HCT116 (cell line): Measurements from ENCODE around the gene CRTC1. TPM values are rescaled to one million over a fixed set of nuclear protein-coding genes. Genes with fewer than 3 reads are reported as not detected.

Experiments
- ATAC-seq: fragments of 200-7000 bp; cut with Tn5 transposase; 2 replicates; pipeline ENCODE4 v1.9.1; 2020; ENCODE audit warnings: mild to moderate bottlenecking, moderate library complexity
- BruUV-seq: library from RNA; stranded (reverse); fragments of 400-500 nt; replicated peaks from 2 replicates; lab custom pipeline; 2021; lab: Mats Ljungman, UMichigan
- CTCF ChIA-PET: fragments of 300-600 bp; sonication (Branson Sonifier 250); formaldehyde crosslinking; loops from one replicate; lab custom pipeline; 2021; ENCODE audit warnings: antibody characterized with exemption; lab: Charles Lee
- POLR2A ChIA-PET: fragments of 300-600, 350-600 bp; sonication (Branson Sonifier 250); formaldehyde crosslinking; loops from one replicate; lab custom pipeline; 2021; ENCODE audit warnings: antibody characterized with exemption; lab: Charles Lee
- RAD21 ChIA-PET, 2 experiments: fragments of 300-600 bp; sonication (Branson Sonifier 250); formaldehyde crosslinking; loops; one replicate each; lab custom pipeline; 2023; ENCODE audit warnings: low total read pairs in 2 of 2; ENCODE audit not compliant: uncharacterized antibody in 2 of 2, unreplicated experiment in 2 of 2, low non-redundant PET in 1 of 2; lab: Charles Lee
- DNase-seq: peaks from one replicate; pipeline ENCODE4 v3.0.0-alpha.2; 2010; ENCODE audit warnings: low read depth, low spot score
- H2AFZ ChIP-seq: fragments of 200-600 bp; shearing (Covaris generic), sonication (generic); 2 replicates; pipeline ENCODE4 v1.6.1; 2017; ENCODE audit warnings: low read depth, mixed run types, mixed read lengths, antibody characterized with exemption, low read length; ENCODE audit not compliant: poor library complexity, severe bottlenecking
- H3K27ac ChIP-seq: 2 replicates; pipeline ENCODE4 v1.5.1; 2012; ENCODE audit warnings: low read depth, low read length
- H3K27me3 ChIP-seq: fragments of 200-600 bp; sonication (generic); 2 replicates; pipeline ENCODE4 v1.6.1; 2016; ENCODE audit warnings: mixed run types, low read length, mixed read lengths; ENCODE audit not compliant: insufficient read depth
- H3K36me3 ChIP-seq, 2 experiments: fragments of 200-500 bp in 1 of 2; fragments of 200-600 bp in 1 of 2; sonication (Bioruptor generic) in 1 of 2; sonication (generic) in 1 of 2; 2 replicates each; pipeline versions ENCODE4 v1.5.1 to v1.6.1; 2014 to 2016; ENCODE audit warnings: low read length in 2 of 2, inconsistent platforms in 1 of 2, mixed read lengths in 1 of 2, mixed run types in 1 of 2; ENCODE audit not compliant: insufficient read depth in 2 of 2, control insufficient read depth in 1 of 2
- H3K4me1 ChIP-seq, 2 experiments: fragments of 200-600 bp in 1 of 2; sonication (generic) in 1 of 2; 2 replicates each; pipeline versions ENCODE4 v1.5.1 to v1.6.1; 2012 to 2017; ENCODE audit warnings: low read length in 2 of 2, inconsistent platforms in 1 of 2, mild to moderate bottlenecking in 1 of 2, mixed read lengths in 1 of 2, mixed run types in 1 of 2, moderate library complexity in 1 of 2; ENCODE audit not compliant: insufficient read depth in 2 of 2, control insufficient read depth in 1 of 2
- H3K4me2 ChIP-seq: fragments of 200-600 bp; sonication (generic); 2 replicates; pipeline ENCODE4 v1.6.1; 2017; ENCODE audit warnings: mixed run types, low read length, mixed read lengths
- H3K4me3 ChIP-seq, 2 experiments: fragments of 200-600 bp in 1 of 2; sonication (generic) in 1 of 2; replicated peaks in 1 of 2; 2 replicates each; pipeline ENCODE4 v1.5.1; 2011 to 2016; ENCODE audit warnings: low read length in 2 of 2, control low read depth in 1 of 2, low read depth in 1 of 2, mild to moderate bottlenecking in 1 of 2, mixed read lengths in 1 of 2, mixed run types in 1 of 2
- H3K79me2 ChIP-seq: fragments of 200-600 bp; sonication (generic); 2 replicates; pipeline ENCODE4 v1.6.1; 2017; ENCODE audit warnings: mild to moderate bottlenecking, mixed run types, low read length, moderate library complexity, mixed read lengths; ENCODE audit not compliant: insufficient read depth
- H3K9ac ChIP-seq: fragments of 200-600 bp; sonication (generic); 2 replicates; pipeline ENCODE4 v1.6.1; 2016; ENCODE audit warnings: low read length, mixed read lengths
- H3K9me2 ChIP-seq: fragments of 200-600 bp; sonication (generic), shearing (Covaris generic); 2 replicates; pipeline ENCODE4 v1.6.1; 2017; ENCODE audit warnings: mixed run types, mild to moderate bottlenecking, moderate library complexity; ENCODE audit not compliant: insufficient read depth
- H3K9me3 ChIP-seq, 2 experiments: fragments of 200-500 bp in 1 of 2; fragments of 200-600 bp in 1 of 2; sonication (Bioruptor generic) in 1 of 2; sonication (generic) in 1 of 2; 2 replicates each; pipeline ENCODE4 v1.6.1; 2014 to 2017; ENCODE audit warnings: low read length in 2 of 2, mixed read lengths in 2 of 2, inconsistent platforms in 1 of 2, low read depth in 1 of 2, mild to moderate bottlenecking in 1 of 2, mixed run types in 1 of 2, moderate library complexity in 1 of 2; ENCODE audit not compliant: control insufficient read depth in 1 of 2, insufficient read depth in 1 of 2
- H4K20me1 ChIP-seq: fragments of 200-600 bp; sonication (generic), shearing (Covaris generic); 2 replicates; pipeline ENCODE4 v1.6.1; 2017; ENCODE audit warnings: mixed run types, mild to moderate bottlenecking, moderate library complexity; ENCODE audit not compliant: insufficient read depth
- FOSL1 ChIP-seq: IDR thresholded peaks from 2 replicates; pipeline ENCODE4 v1.6.1; 2012; ENCODE audit warnings: low read depth
- JUND ChIP-seq: IDR thresholded peaks from 2 replicates; pipeline ENCODE4 v1.6.1; 2012
- YY1 ChIP-seq: IDR thresholded peaks from 2 replicates; pipeline ENCODE4 v1.6.1; 2011; ENCODE audit warnings: low read length, low read depth, moderate library complexity, mild to moderate bottlenecking; ENCODE audit not compliant: insufficient replicate concordance; ENCODE audit errors: extremely low read depth
- ZFX ChIP-seq: fragments of 450-650 bp; IDR thresholded peaks from 2 replicates; pipeline ENCODE4 v1.6.1; 2017
- intact Hi-C: fragments of 100-400 bp; cut with micrococcal nuclease; formaldehyde crosslinking; loops from 2 replicates; pipeline ENCODE4 v1.10.0; 2022
- total RNA-seq: library from RNA; stranded (reverse); gene quantifications from one replicate; pipeline ENCODE4 v1.2.1, GENCODE V29; 2021; ENCODE audit not compliant: unreplicated experiment
- TF ChIP-seq, protein P1 (sequence below), 3 experiments: fragments of 200-600 bp in 1 of 3; sonication (generic) in 1 of 3; IDR thresholded peaks in 2 of 3; conservative IDR thresholded peaks in 1 of 3; 2 replicates each; pipeline ENCODE4 v1.5.1; 2012 to 2017; ENCODE audit warnings: low read depth in 2 of 3, low read length in 2 of 3, antibody characterized with exemption in 1 of 3, borderline replicate concordance in 1 of 3, control low read depth in 1 of 3, mild to moderate bottlenecking in 1 of 3, mixed read lengths in 1 of 3, mixed run types in 1 of 3, moderate library complexity in 1 of 3; ENCODE audit not compliant: insufficient read depth in 1 of 3

Gene CRTC1
- total RNA-seq, 1 experiment from 2014 or later = 14.9 TPM

DNA sequence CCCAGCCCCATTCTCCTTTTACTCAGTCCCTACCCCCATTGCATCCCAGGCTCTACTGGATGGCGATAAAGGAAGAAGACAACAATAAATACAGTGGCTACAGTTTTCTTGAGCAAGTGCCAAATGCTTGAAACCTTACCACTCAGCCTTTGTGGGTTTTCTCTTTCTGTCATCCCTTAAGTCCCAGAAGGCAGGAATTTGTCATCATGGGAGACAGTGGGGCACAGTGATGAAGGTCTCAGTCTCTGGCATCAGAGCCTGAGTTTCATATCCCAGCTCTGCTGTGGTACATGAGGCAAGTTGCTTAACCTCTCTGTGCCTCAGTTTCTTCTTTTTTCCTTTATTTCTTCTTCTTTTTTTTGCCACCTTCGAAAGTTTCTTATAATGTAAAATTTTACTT, 112.8 kb downstream of the CRTC1 start:
- intact Hi-C loops = no loop called here
- Histone ChIP-seq H3K4me3 (no peak overlapping the region), H3K79me2 (no peaks in the 10 kb centered on the region), H4K20me1 (no peaks in the 10 kb centered on the region), H3K36me3 (no peaks in the 10 kb centered on the region), H3K9me3 (no peaks in the 10 kb centered on the region), H3K27ac (no peak overlapping the region), H3K9me2 (no peaks in the 10 kb centered on the region), H3K4me1 (peaks cover 5 to 10% of the 10 kb centered on the region in 2 experiments; a peak in 1 of 4 replicates), H3K4me2 (no peak overlapping the region), H3K27me3 (0 out of 2 replicates have a peak, but pooled peaks cover 3% of the 10 kb centered on the region), H2AFZ (no peak overlapping the region), H3K9ac (no peak overlapping the region)
- no peak for ATAC-seq
- ChIA-PET POLR2A (no interaction called here), CTCF (no interaction called here), RAD21 (interaction anchor here in 1 of 2 experiments (0.7 kb wide), 1 partner anchor 34 kb away, joined by 3 read pairs; no protein-coding TSS in a partner anchor)
- no peak for DNase-seq
- no TSS peak for BruUV-seq
- TF ChIP-seq YY1 (no peak), ZFX (no peak), JUND (no peak)
- TF ChIP-seq, all 23 proteins: peak for 0

DNA sequence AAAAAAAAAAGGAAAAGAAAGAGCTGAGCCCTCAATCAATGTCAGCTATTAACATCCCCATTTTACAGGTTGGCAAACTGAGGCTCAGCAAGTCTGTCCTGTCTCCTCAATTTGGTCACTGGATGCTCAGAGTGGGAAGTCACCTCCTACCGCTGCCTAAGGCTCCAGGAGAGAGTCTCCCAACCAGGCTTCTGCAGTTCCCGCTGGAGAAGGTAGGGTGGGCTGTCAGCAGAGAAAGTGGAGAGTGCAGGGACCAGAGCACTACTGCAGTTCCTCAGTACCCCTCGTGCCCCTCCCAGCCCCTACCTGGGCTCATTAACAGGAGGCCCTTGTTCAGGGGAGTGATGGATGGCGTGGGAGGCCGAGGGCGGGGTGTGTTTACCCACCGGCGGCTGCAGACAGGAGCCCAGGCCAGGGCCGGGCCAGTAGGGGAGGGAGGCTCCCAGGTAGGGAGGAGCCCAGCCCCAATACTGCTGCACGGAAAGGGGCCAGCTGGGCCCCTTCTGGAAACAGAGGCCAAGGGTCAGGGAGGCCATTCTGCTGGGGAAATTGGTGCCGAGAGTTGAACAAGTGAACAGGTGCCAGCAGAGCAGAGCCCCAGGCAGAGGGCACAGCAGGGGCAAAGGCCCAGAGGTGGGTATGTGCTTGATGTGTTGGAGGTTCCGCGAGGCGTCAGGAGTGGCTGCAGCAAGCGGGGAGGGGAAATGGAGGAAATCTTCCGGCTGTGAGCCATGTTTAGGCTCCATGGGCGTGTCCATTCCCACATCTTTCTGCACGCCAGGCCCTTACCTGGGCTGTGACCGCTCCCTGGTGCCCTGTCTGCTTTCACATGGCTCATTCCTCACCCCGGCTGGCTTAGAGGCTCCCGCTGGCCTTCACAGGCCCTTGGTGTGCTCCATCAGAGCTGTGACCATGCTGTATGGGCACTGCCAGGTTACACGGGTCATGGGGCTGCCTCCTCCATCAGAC, 115.2 kb downstream of the CRTC1 start:
- Histone ChIP-seq H3K4me2 (no peak overlapping the region), H3K27me3 (0 out of 2 replicates have a peak, but pooled peaks cover 3% of the 10 kb centered on the region), H3K27ac (no peak overlapping the region), H3K79me2 (no peaks in the 10 kb centered on the region), H3K9me3 (no peaks in the 10 kb centered on the region), H3K9me2 (no peaks in the 10 kb centered on the region), H3K36me3 (no peaks in the 10 kb centered on the region), H2AFZ (no peak overlapping the region), H4K20me1 (no peaks in the 10 kb centered on the region), H3K9ac (no peak overlapping the region), H3K4me1 (peaks cover 5 to 10% of the 10 kb centered on the region in 2 experiments; a peak in 1 of 4 replicates), H3K4me3 (no peak overlapping the region)
- TF ChIP-seq FOSL1 = no peak
- TF ChIP-seq, protein P1, sequence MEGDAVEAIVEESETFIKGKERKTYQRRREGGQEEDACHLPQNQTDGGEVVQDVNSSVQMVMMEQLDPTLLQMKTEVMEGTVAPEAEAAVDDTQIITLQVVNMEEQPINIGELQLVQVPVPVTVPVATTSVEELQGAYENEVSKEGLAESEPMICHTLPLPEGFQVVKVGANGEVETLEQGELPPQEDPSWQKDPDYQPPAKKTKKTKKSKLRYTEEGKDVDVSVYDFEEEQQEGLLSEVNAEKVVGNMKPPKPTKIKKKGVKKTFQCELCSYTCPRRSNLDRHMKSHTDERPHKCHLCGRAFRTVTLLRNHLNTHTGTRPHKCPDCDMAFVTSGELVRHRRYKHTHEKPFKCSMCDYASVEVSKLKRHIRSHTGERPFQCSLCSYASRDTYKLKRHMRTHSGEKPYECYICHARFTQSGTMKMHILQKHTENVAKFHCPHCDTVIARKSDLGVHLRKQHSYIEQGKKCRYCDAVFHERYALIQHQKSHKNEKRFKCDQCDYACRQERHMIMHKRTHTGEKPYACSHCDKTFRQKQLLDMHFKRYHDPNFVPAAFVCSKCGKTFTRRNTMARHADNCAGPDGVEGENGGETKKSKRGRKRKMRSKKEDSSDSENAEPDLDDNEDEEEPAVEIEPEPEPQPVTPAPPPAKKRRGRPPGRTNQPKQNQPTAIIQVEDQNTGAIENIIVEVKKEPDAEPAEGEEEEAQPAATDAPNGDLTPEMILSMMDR (IDR thresholded peaks at IDR 0.05 in 2 of 3, conservative IDR thresholded peaks at IDR 0.05 in 1 of 3; ENCODE audit: borderline replicate concordance in 1 of 3, insufficient read depth in 1 of 3, low read depth in 2 of 3, low read length in 2 of 3) = peak in 2 of 3 experiments; percentile 16 to 20; a peak in 2 of 6 replicates
- CTCF ChIA-PET = no interaction called here
- RAD21 ChIA-PET = no interaction called here
- BruUV-seq = no TSS peak
- DNase-seq (no peak), ATAC-seq (0 out of 2 replicates have a peak, but pooled peaks have one; percentile 42)
- POLR2A ChIA-PET = no interaction called here
- intact Hi-C loops = no loop called here
